ENCODE measurements around the gene RAP1GDS1.

DNA sequence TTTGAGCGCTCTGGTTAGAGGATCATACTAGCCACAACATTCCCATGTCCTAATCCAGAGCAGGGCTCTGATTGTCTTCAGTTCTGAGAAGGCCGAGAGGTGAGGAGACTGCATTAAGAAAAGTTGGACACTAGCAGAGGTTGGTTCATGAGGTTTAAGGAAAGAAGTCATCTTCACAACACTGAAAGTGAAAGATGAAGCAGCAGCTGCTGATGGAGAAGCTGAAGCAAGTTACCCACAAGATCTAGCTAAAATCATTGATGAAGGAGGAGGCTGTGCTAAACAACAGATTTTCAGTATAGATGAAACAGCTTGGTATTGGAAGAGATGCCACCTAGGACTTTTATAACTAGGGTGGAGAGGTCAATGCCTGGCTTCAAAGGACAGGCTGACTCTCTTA, 36.8 kb downstream of the RAP1GDS1 start:
- no peak for TF ChIP-seq CTCF (IDR thresholded peaks at IDR 0.05)
- no peak for TF ChIP-seq POLR2AphosphoS5 (IDR thresholded peaks at IDR 0.05)
- TF ChIP-seq POLR2A (IDR thresholded peaks at IDR 0.05; ENCODE audit: low read depth), result no peak

Measured in esophagus muscularis mucosa (tissue), 3 donors.